GM23338 (cell line): ENCODE results near the gene NHS. TPM values are rescaled to one million over a fixed set of nuclear protein-coding genes. Genes with fewer than 3 reads are reported as not detected.

ENCODE experiments used
- ATAC-seq: fragments of 200-7000 bp; cut with Tn5 transposase; 3 replicates; pipeline ENCODE4 v1.9.1; 2020
- DNase-seq: peaks from one replicate; pipeline ENCODE4 v3.0.0-alpha.2; 2015; ENCODE audit warnings: low spot score
- H2AFZ ChIP-seq: fragments of 200-600 bp; sonication (generic); 2 replicates; pipeline ENCODE4 v1.8.0; 2016; ENCODE audit warnings: antibody characterized with exemption, mild to moderate bottlenecking, moderate library complexity
- H3F3A ChIP-seq: fragments of 200-600 bp; sonication (generic); replicated peaks from 2 replicates; pipeline ENCODE4 v1.8.0; 2017; ENCODE audit warnings: antibody characterized with exemption, mixed run types, low read depth
- H3K27ac ChIP-seq: fragments of 200-600 bp; sonication (generic); 2 replicates; pipeline ENCODE4 v1.6.1; 2016; ENCODE audit warnings: low read depth
- H3K27me3 ChIP-seq: fragments of 200-600 bp; sonication (generic); 2 replicates; pipeline ENCODE4 v1.8.0; 2016; ENCODE audit warnings: mild to moderate bottlenecking, mixed run types, moderate library complexity; ENCODE audit not compliant: insufficient read depth
- H3K36me3 ChIP-seq: fragments of 200-600 bp; sonication (generic); 2 replicates; pipeline ENCODE4 v1.8.0; 2016; ENCODE audit warnings: mild to moderate bottlenecking; ENCODE audit not compliant: insufficient read depth
- H3K4me1 ChIP-seq: fragments of 200-600 bp; sonication (generic); 2 replicates; pipeline ENCODE4 v1.8.0; 2016; ENCODE audit warnings: mild to moderate bottlenecking, moderate library complexity; ENCODE audit not compliant: insufficient read depth
- H3K4me2 ChIP-seq: fragments of 200-600 bp; sonication (generic); 2 replicates; pipeline ENCODE4 v1.7.1; 2017; ENCODE audit warnings: mixed run types
- H3K4me3 ChIP-seq: fragments of 200-600 bp; sonication (generic); 2 replicates; pipeline ENCODE4 v1.6.1; 2016; ENCODE audit warnings: mixed run types
- H3K79me2 ChIP-seq: fragments of 200-600 bp; sonication (generic); replicated peaks from 2 replicates; pipeline ENCODE4 v1.8.0; 2017; ENCODE audit warnings: mild to moderate bottlenecking; ENCODE audit not compliant: insufficient read depth
- H3K9me2 ChIP-seq: fragments of 200-600 bp; sonication (generic); 2 replicates; pipeline ENCODE4 v1.8.0; 2017; ENCODE audit not compliant: insufficient read depth
- H4K20me1 ChIP-seq: fragments of 200-600 bp; sonication (generic); replicated peaks from 2 replicates; pipeline ENCODE4 v1.8.0; 2017; ENCODE audit warnings: mild to moderate bottlenecking; ENCODE audit not compliant: insufficient read depth
- H3K27ac Mint-ChIP-seq: 2 replicates; pipeline ENCODE4 v1.8.0; 2020; ENCODE audit warnings: inconsistent platforms, mild to moderate bottlenecking, moderate library complexity, mixed read lengths
- H3K27me3 Mint-ChIP-seq: 3 replicates; pipeline ENCODE4 v1.8.0; 2022; ENCODE audit warnings: low read depth, mild to moderate bottlenecking, moderate library complexity, mixed read lengths, inconsistent platforms; ENCODE audit not compliant: insufficient read depth, poor library complexity
- H3K36me3 Mint-ChIP-seq: 3 replicates; pipeline ENCODE4 v1.8.0; 2021; ENCODE audit warnings: low read depth, mild to moderate bottlenecking, inconsistent platforms, moderate library complexity, mixed read lengths
- H3K4me1 Mint-ChIP-seq: 3 replicates; pipeline ENCODE4 v1.8.0; 2020; ENCODE audit warnings: mild to moderate bottlenecking, inconsistent platforms, mixed read lengths
- H3K4me3 Mint-ChIP-seq: 3 replicates; pipeline ENCODE4 v1.8.0; 2021; ENCODE audit warnings: moderate library complexity, mild to moderate bottlenecking, inconsistent platforms, mixed read lengths
- H3K9me3 Mint-ChIP-seq: 3 replicates; pipeline ENCODE4 v1.8.0; 2020; ENCODE audit warnings: moderate library complexity, mild to moderate bottlenecking, inconsistent platforms, mixed read lengths
- CREB1 ChIP-seq: fragments of 250-450 bp; sonication (Bioruptor Pico); IDR thresholded peaks from 2 replicates; pipeline ENCODE4 v1.5.0; 2020; ENCODE audit warnings: low read depth, mild to moderate bottlenecking, moderate library complexity
- EZH2 ChIP-seq: fragments of 200-600 bp; sonication (generic); IDR thresholded peaks from one replicate; pipeline ENCODE4 v1.8.0; 2017; ENCODE audit warnings: antibody characterized with exemption, mild to moderate bottlenecking, low read depth; ENCODE audit not compliant: unreplicated experiment
- JUNB ChIP-seq: IDR thresholded peaks from one replicate; pipeline ENCODE4 v1.6.1; 2016; ENCODE audit warnings: antibody characterized with exemption; ENCODE audit not compliant: unreplicated experiment
- NANOG ChIP-seq: IDR thresholded peaks from 2 replicates; pipeline ENCODE4 v1.6.1; 2016; ENCODE audit warnings: antibody characterized with exemption, borderline replicate concordance
- REST ChIP-seq: IDR thresholded peaks from one replicate; pipeline ENCODE4 v1.6.1; 2018; ENCODE audit warnings: antibody characterized with exemption; ENCODE audit not compliant: unreplicated experiment
- STAT1 ChIP-seq: IDR thresholded peaks from one replicate; pipeline ENCODE4 v1.6.1; 2016; ENCODE audit warnings: antibody characterized with exemption; ENCODE audit not compliant: unreplicated experiment
- ZNF114 ChIP-seq: fragments of 250-450 bp; sonication (Bioruptor Pico); IDR thresholded peaks from 2 replicates; pipeline ENCODE4 v1.5.0; 2020; ENCODE audit warnings: mild to moderate bottlenecking, moderate library complexity
- ZNF331 ChIP-seq: fragments of 250-450 bp; sonication (Bioruptor Pico); IDR thresholded peaks from 2 replicates; pipeline ENCODE4 v1.5.0; 2020; ENCODE audit warnings: low read depth, mild to moderate bottlenecking, moderate library complexity
- ZNF462 ChIP-seq: fragments of 250-450 bp; sonication (Bioruptor Pico); IDR thresholded peaks from 2 replicates; pipeline ENCODE4 v1.5.0; 2020; ENCODE audit warnings: mild to moderate bottlenecking, moderate library complexity
- polyA plus RNA-seq: library from polyadenylated mRNA; unstranded; fragments of >200 nt; fragmentation: Nextera tagmentation; extraction: Ambion mirVana; gene quantifications from 2 replicates; pipeline ENCODE4 v1.2.1, GENCODE V29; 2016
- total RNA-seq: library from RNA; depleted of rRNA; stranded (reverse); fragments of >200 nt; shearing (Covaris generic); gene quantifications from 2 replicates; pipeline ENCODE4 v1.2.3, GENCODE V29; 2014
- TF ChIP-seq, protein P1 (sequence below), 2 experiments: fragments of 200-600 bp in 1 of 2; sonication (generic) in 1 of 2; conservative IDR thresholded peaks; 2 replicates each; pipeline versions ENCODE4 v1.5.1 to v1.6.1; 2016 to 2017; ENCODE audit warnings: antibody characterized with exemption in 2 of 2, low read depth in 2 of 2, mild to moderate bottlenecking in 2 of 2, moderate library complexity in 1 of 2

Gene NHS
- total and polyA plus RNA-seq, 2 experiments from 2014 or later = 1.8 to 8.2 TPM

DNA sequence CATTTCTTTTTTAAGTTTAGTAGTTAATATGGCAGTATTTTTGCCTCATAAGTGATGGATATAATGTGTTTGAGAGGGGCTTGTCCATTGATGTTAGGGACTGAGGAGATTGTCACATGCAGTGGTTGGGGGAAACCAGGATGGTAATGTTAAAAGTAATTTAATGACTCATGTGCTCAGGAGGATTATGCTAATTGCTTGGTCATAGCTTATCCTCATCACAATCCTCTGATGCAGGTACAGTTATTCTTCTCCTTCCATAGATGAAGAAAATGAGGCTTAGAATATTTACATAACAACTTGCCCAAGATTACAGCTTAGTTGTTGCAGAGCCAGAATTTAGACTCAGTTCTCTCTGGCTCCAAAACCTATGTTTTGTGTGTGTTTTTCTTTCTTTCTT lies 267.9 kb downstream of the NHS start (continued):
- TF ChIP-seq REST (no peak), ZNF331 (CRISPR knock-in tag) (no peak), JUNB (no peak), CREB1 (no peak), EZH2 (no peak), NANOG (no peak)

- DNase-seq = no peak
- no peaks in the 10 kb centered on the region for H3K36me3 ChIP-seq
- H3K4me2 ChIP-seq = no peak overlapping the region
- H3K79me2 ChIP-seq = no peaks in the 10 kb centered on the region
- Mint-ChIP-seq H3K4me1 (peaks cover 29% of the 10 kb centered on the region), H3K27me3 (peaks cover 1% of the 10 kb centered on the region), H3K9me3 (no peaks in the 10 kb centered on the region), H3K4me3 (no peak overlapping the region), H3K27ac (no peak overlapping the region), H3K36me3 (no peaks in the 10 kb centered on the region)
- H3K4me3 ChIP-seq = no peak overlapping the region
- H3K9me2 ChIP-seq = no peaks in the 10 kb centered on the region
- no peak for TF ChIP-seq NANOG
- H3K27ac ChIP-seq = no peak overlapping the region
- H3K27me3 ChIP-seq = no peaks in the 10 kb centered on the region
- H4K20me1 ChIP-seq = no peaks in the 10 kb centered on the region
- 0 out of 2 replicates have a peak, but pooled peaks cover 4% of the 10 kb centered on the region for H3K4me1 ChIP-seq
- no peaks in the 10 kb centered on the region for H3F3A ChIP-seq
- ATAC-seq = no peak
- no peak overlapping the region for H2AFZ ChIP-seq
Measured at GRCh38 chrX:17643528-17643927, 268.5 kb downstream of the NHS start.

- Mint-ChIP-seq H3K27me3 (peaks cover 1% of the 10 kb centered on the region), H3K27ac (no peak overlapping the region), H3K4me3 (no peak overlapping the region), H3K4me1 (peaks cover 29% of the 10 kb centered on the region), H3K9me3 (no peaks in the 10 kb centered on the region), H3K36me3 (no peaks in the 10 kb centered on the region)
- Histone ChIP-seq H3K4me3 (no peak overlapping the region), H3K27me3 (no peaks in the 10 kb centered on the region), H2AFZ (no peak overlapping the region), H3K4me1 (0 out of 2 replicates have a peak, but pooled peaks cover 4% of the 10 kb centered on the region), H3K9me2 (no peaks in the 10 kb centered on the region), H3F3A (no peaks in the 10 kb centered on the region), H4K20me1 (no peaks in the 10 kb centered on the region), H3K4me2 (no peak overlapping the region), H3K36me3 (no peaks in the 10 kb centered on the region), H3K79me2 (no peaks in the 10 kb centered on the region), H3K27ac (no peak overlapping the region)
- DNase-seq (no peak), ATAC-seq (no peak)
- TF ChIP-seq EZH2 = no peak
- TF ChIP-seq ZNF114 (CRISPR knock-in tag) = no peak
- no peak for TF ChIP-seq STAT1
- TF ChIP-seq, protein P1, sequence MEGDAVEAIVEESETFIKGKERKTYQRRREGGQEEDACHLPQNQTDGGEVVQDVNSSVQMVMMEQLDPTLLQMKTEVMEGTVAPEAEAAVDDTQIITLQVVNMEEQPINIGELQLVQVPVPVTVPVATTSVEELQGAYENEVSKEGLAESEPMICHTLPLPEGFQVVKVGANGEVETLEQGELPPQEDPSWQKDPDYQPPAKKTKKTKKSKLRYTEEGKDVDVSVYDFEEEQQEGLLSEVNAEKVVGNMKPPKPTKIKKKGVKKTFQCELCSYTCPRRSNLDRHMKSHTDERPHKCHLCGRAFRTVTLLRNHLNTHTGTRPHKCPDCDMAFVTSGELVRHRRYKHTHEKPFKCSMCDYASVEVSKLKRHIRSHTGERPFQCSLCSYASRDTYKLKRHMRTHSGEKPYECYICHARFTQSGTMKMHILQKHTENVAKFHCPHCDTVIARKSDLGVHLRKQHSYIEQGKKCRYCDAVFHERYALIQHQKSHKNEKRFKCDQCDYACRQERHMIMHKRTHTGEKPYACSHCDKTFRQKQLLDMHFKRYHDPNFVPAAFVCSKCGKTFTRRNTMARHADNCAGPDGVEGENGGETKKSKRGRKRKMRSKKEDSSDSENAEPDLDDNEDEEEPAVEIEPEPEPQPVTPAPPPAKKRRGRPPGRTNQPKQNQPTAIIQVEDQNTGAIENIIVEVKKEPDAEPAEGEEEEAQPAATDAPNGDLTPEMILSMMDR (conservative IDR thresholded peaks at IDR 0.05; ENCODE audit: low read depth in 2 of 2) = no peak
- TF ChIP-seq ZNF331 (CRISPR knock-in tag) = no peak
- TF ChIP-seq ZNF462 (CRISPR knock-in tag) = no peak
Measured at GRCh38 chrX:17644001-17644400, 269.0 kb downstream of the NHS start.
